CD14-positive monocyte (primary cell): ENCODE data around the gene SEMA3D. TPM values are rescaled to one million over a fixed set of nuclear protein-coding genes. Genes with fewer than 3 reads are reported as not detected.

Source experiments
- DNase-seq, 3 donors: peaks; one replicate each; pipeline ENCODE4 v3.0.0-alpha.2; 2011 to 2022
- H2AFZ ChIP-seq: 2 replicates; pipeline ENCODE4 v1.6.0; 2012; ENCODE audit warnings: mild to moderate bottlenecking, low read depth, low read length, inconsistent platforms; ENCODE audit not compliant: insufficient read depth, poor library complexity, severe bottlenecking
- H3K27ac ChIP-seq, 2 donors: 1 replicate in 1 of 2; 2 replicates in 1 of 2; pipeline ENCODE4 v1.5.1; 2012 to 2013; ENCODE audit warnings: low read length in 2 of 2, control low read depth in 1 of 2, inconsistent platforms in 1 of 2, low read depth in 1 of 2, mild to moderate bottlenecking in 1 of 2
- H3K27me3 ChIP-seq, 2 donors: one replicate each; pipeline versions ENCODE4 v1.6.0 to v1.6.1; 2011 to 2013; ENCODE audit warnings: low read length in 2 of 2; ENCODE audit not compliant: control insufficient read depth in 2 of 2, insufficient read depth in 2 of 2
- H3K36me3 ChIP-seq, 2 donors: replicated peaks in 1 of 2; 1 replicate in 1 of 2; 2 replicates in 1 of 2; pipeline versions ENCODE4 v1.5.1 to v1.6.1; 2012 to 2013; ENCODE audit warnings: low read length in 2 of 2, control low read depth in 1 of 2, inconsistent platforms in 1 of 2, mild to moderate bottlenecking in 1 of 2; ENCODE audit not compliant: insufficient read depth in 2 of 2, control insufficient read depth in 1 of 2
- H3K4me1 ChIP-seq, 2 donors: 1 replicate in 1 of 2; 2 replicates in 1 of 2; pipeline versions ENCODE4 v1.5.1 to v1.6.1; 2012 to 2013; ENCODE audit warnings: low read length in 2 of 2, control low read depth in 1 of 2, inconsistent platforms in 1 of 2, mild to moderate bottlenecking in 1 of 2, moderate library complexity in 1 of 2; ENCODE audit not compliant: insufficient read depth in 2 of 2, control insufficient read depth in 1 of 2
- H3K4me2 ChIP-seq: replicated peaks from 2 replicates; pipeline ENCODE3; 2012; ENCODE audit warnings: low read length, moderate library complexity, mild to moderate bottlenecking; ENCODE audit not compliant: poor library complexity, severe bottlenecking; ENCODE audit errors: extremely low read depth
- H3K4me3 ChIP-seq, 3 experiments: fragments of 200-600 bp in 1 of 3; sonication (generic) in 1 of 3; replicated peaks in 1 of 3; 1 replicate in 2 of 3; 2 replicates in 1 of 3; pipeline ENCODE4 v1.5.1; 2011 to 2013; ENCODE audit warnings: low read length in 3 of 3, mild to moderate bottlenecking in 3 of 3, control low read depth in 2 of 3, low read depth in 2 of 3, inconsistent platforms in 1 of 3, moderate library complexity in 1 of 3
- H3K79me2 ChIP-seq: 2 replicates; pipeline ENCODE4 v1.6.0; 2012; ENCODE audit warnings: mild to moderate bottlenecking, control low read depth, inconsistent platforms, low read length, moderate library complexity; ENCODE audit not compliant: insufficient read depth
- H3K9ac ChIP-seq: 2 replicates; pipeline ENCODE4 v1.6.0; 2017; ENCODE audit warnings: low read length, mild to moderate bottlenecking; ENCODE audit not compliant: insufficient read depth, poor library complexity, severe bottlenecking
- H3K9me3 ChIP-seq, 2 donors: replicated peaks in 1 of 2; 1 replicate in 1 of 2; 2 replicates in 1 of 2; pipeline versions ENCODE4 v1.5.1 to v1.6.1; 2012 to 2013; ENCODE audit warnings: low read length in 2 of 2, control low read depth in 1 of 2; ENCODE audit not compliant: control insufficient read depth in 1 of 2, insufficient read depth in 1 of 2
- H4K20me1 ChIP-seq: 2 replicates; pipeline ENCODE4 v1.6.0; 2012; ENCODE audit warnings: mild to moderate bottlenecking, low read length, control low read depth, moderate library complexity; ENCODE audit not compliant: insufficient read depth
- H3K27ac Mint-ChIP-seq, 7 donors: one replicate each; pipeline ENCODE4 v1.8.0; 2020; ENCODE audit warnings: mild to moderate bottlenecking in 7 of 7, mixed read lengths in 7 of 7, moderate library complexity in 6 of 7, inconsistent platforms in 2 of 7
- H3K27me3 Mint-ChIP-seq, 3 donors: one replicate each; pipeline ENCODE4 v1.8.0; 2021 to 2022; ENCODE audit warnings: low read depth in 3 of 3, mild to moderate bottlenecking in 3 of 3, mixed read lengths in 3 of 3, moderate library complexity in 3 of 3, inconsistent platforms in 1 of 3
- H3K36me3 Mint-ChIP-seq, 2 donors: one replicate each; pipeline ENCODE4 v1.8.0; 2020; ENCODE audit warnings: mixed read lengths in 2 of 2, inconsistent platforms in 1 of 2, mild to moderate bottlenecking in 1 of 2
- H3K4me1 Mint-ChIP-seq: one replicate; pipeline ENCODE4 v1.8.0; 2020; ENCODE audit warnings: mild to moderate bottlenecking, mixed read lengths
- H3K4me3 Mint-ChIP-seq, 2 donors: one replicate each; pipeline ENCODE4 v1.8.0; 2020; ENCODE audit warnings: mild to moderate bottlenecking in 2 of 2, mixed read lengths in 2 of 2, moderate library complexity in 1 of 2
- H3K9me3 Mint-ChIP-seq, 7 donors: one replicate each; pipeline ENCODE4 v1.8.0; 2020 to 2022; ENCODE audit warnings: mixed read lengths in 7 of 7, mild to moderate bottlenecking in 6 of 7, moderate library complexity in 6 of 7, inconsistent platforms in 2 of 7
- WGBS: methylation state at CpG from one replicate; pipeline ENCODE4 v1.1.5; 2013; ENCODE audit warnings: missing lambda C conversion rate; ENCODE audit not compliant: insufficient coverage; 5-methylcytosine and 5-hydroxymethylcytosine counted together
- intact Hi-C, 2 donors: fragments of 100-400 bp; cut with micrococcal nuclease; formaldehyde crosslinking; loops; one replicate each; pipeline versions ENCODE4 v1.15.0 to v1.15.1; 2023
- polyA plus RNA-seq, 3 donors: library from polyadenylated mRNA; depleted of rRNA in 1 of 3; unstranded in 2 of 3; stranded (reverse) in 1 of 3; fragments of 300-500 nt in 2 of 3; fragments of >200 nt in 1 of 3; fragmentation: Illumina TruSeq in 2 of 3; gene quantifications; 1 replicate in 2 of 3; 2 replicates in 1 of 3; pipeline ENCODE4 v1.2.3, GENCODE V29; 2012 to 2021
- TF ChIP-seq, protein P1 (sequence below): fragments of 200-600 bp; IDR thresholded peaks from one replicate; pipeline ENCODE4 v1.8.0; 2022; ENCODE audit warnings: antibody characterized with exemption, mild to moderate bottlenecking

Gene SEMA3D
- polyA plus RNA-seq, 3 donors = not detected

DNA sequence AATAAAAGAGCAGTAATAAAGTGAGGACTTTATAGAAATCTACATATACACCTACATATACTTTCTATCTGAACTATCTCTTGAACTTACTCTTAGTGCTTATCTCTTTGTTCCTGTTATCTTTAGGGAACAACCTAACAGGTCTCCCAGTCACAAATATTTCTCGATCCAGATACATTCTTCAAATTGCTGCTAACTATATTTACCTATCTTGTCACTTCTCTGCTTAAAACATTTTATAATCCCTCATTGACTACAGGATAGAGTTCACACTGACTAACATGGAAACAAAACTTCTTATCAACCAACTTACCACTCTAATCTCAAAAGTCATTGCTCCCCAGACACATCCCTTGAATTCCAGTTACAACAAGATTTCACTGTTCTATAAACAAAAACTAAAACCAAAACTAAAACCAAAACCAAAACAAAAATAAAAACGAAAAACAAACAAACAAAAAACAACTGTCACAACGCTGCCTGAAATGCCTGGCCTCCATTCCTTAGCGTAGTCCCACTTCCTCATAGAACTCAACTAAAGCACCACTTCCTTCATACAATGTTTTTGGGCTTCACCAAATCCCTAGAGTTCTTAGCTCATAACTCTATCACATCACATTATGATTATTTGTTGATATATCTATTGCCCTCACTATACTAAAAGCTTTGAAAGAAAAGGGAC lies 134.7 kb downstream of the SEMA3D start:
- H3K4me2 ChIP-seq = no peak overlapping the region
- no peak overlapping the region for H3K27ac ChIP-seq
- H3K9ac ChIP-seq = no peak overlapping the region
- H2AFZ ChIP-seq = no peak overlapping the region
- no peaks in the 10 kb centered on the region for H3K27me3 ChIP-seq
- no peaks in the 10 kb centered on the region for H3K36me3 Mint-ChIP-seq
- no peaks in the 10 kb centered on the region for H3K79me2 ChIP-seq
- no peaks in the 10 kb centered on the region for H3K36me3 ChIP-seq
- no peak overlapping the region for H3K4me3 ChIP-seq
- WGBS = 87% methylated on average over 3 of the region's 4 CpGs
- intact Hi-C loops = no loop called here
- H3K9me3 Mint-ChIP-seq = peaks cover 0 to 4% (median 3%) of the 10 kb centered on the region in 7 donors
- no peaks in the 10 kb centered on the region for H3K4me1 ChIP-seq
- no peak overlapping the region for H3K4me3 Mint-ChIP-seq
- H3K27ac Mint-ChIP-seq = no peak overlapping the region
- TF ChIP-seq, protein P1, sequence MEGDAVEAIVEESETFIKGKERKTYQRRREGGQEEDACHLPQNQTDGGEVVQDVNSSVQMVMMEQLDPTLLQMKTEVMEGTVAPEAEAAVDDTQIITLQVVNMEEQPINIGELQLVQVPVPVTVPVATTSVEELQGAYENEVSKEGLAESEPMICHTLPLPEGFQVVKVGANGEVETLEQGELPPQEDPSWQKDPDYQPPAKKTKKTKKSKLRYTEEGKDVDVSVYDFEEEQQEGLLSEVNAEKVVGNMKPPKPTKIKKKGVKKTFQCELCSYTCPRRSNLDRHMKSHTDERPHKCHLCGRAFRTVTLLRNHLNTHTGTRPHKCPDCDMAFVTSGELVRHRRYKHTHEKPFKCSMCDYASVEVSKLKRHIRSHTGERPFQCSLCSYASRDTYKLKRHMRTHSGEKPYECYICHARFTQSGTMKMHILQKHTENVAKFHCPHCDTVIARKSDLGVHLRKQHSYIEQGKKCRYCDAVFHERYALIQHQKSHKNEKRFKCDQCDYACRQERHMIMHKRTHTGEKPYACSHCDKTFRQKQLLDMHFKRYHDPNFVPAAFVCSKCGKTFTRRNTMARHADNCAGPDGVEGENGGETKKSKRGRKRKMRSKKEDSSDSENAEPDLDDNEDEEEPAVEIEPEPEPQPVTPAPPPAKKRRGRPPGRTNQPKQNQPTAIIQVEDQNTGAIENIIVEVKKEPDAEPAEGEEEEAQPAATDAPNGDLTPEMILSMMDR = no peak
- H3K27me3 Mint-ChIP-seq = peaks cover 0 to 2% (median 0%) of the 10 kb centered on the region in 3 donors
- no peak for DNase-seq
- no peaks in the 10 kb centered on the region for H3K9me3 ChIP-seq
- H3K4me1 Mint-ChIP-seq = no peaks in the 10 kb centered on the region
- no peaks in the 10 kb centered on the region for H4K20me1 ChIP-seq

DNA sequence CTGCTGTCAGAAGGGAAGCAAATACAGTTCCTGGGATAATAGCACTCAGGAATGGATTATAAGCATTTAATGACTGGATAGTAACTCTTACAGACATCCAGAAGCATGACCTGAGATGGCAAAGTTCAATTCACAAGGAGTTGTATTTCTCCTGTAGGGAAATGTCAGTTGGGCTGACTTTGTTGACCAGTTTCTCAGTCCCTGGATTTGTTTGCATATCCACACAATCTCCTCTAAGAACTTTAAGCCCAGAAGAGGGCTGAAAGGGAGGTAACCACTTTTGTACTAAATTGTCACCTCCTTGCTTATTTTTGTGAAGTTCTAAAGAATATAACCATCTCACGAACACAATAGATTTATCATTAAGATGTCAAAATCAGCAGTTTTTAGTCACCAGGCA lies 140.3 kb downstream of the SEMA3D start:
- Histone ChIP-seq H3K9me3 (no peaks in the 10 kb centered on the region), H4K20me1 (no peaks in the 10 kb centered on the region), H3K79me2 (no peaks in the 10 kb centered on the region), H3K4me3 (no peak overlapping the region), H3K4me2 (no peak overlapping the region), H3K36me3 (no peaks in the 10 kb centered on the region), H3K9ac (no peak overlapping the region), H2AFZ (no peak overlapping the region), H3K4me1 (no peaks in the 10 kb centered on the region), H3K27ac (no peak overlapping the region), H3K27me3 (no peaks in the 10 kb centered on the region)
- Mint-ChIP-seq H3K36me3 (no peaks in the 10 kb centered on the region), H3K9me3 (no peaks in the 10 kb centered on the region), H3K27me3 (no peaks in the 10 kb centered on the region), H3K27ac (no peak overlapping the region), H3K4me1 (no peaks in the 10 kb centered on the region), H3K4me3 (no peak overlapping the region)
- WGBS = no CpG with 5 or more reads among the region's 1 CpG
- no peak for DNase-seq
- intact Hi-C loops = loop anchor here in 1 of 2 donors (10.0 kb wide), 2 partner anchors 708 to 1428 kb away; no protein-coding TSS in a partner anchor
- TF ChIP-seq, protein P1 = no peak
